Upper lobe of right lung (tissue), 1 donor: ENCODE data around the gene SOS1. TPM values are rescaled to one million over a fixed set of nuclear protein-coding genes. Genes with fewer than 3 reads are reported as not detected.

Experiments used
- ATAC-seq: fragments of 200-7000 bp; cut with Tn5 transposase; one replicate; pipeline ENCODE4 v1.9.1; 2020; ENCODE audit warnings: mild to moderate bottlenecking, moderate library complexity
- DNase-seq: peaks from one replicate; pipeline ENCODE4 v3.0.0-alpha.2; 2020
- H3K27ac ChIP-seq: fragments of 200-600 bp; one replicate; pipeline ENCODE4 v1.8.0; 2022
- H3K27me3 ChIP-seq: fragments of 200-600 bp; one replicate; pipeline ENCODE4 v1.8.0; 2022; ENCODE audit warnings: mild to moderate bottlenecking
- H3K36me3 ChIP-seq: fragments of 200-600 bp; one replicate; pipeline ENCODE4 v1.8.0; 2022
- H3K4me1 ChIP-seq: fragments of 200-600 bp; one replicate; pipeline ENCODE4 v1.8.0; 2022
- H3K4me3 ChIP-seq: fragments of 200-600 bp; one replicate; pipeline ENCODE4 v1.8.0; 2022; ENCODE audit warnings: mild to moderate bottlenecking
- H3K9me3 ChIP-seq: fragments of 200-600 bp; one replicate; pipeline ENCODE4 v1.8.0; 2022
- CTCF ChIP-seq: fragments of 200-600 bp; IDR thresholded peaks from one replicate; pipeline ENCODE4 v1.8.0; 2022; ENCODE audit warnings: antibody characterized with exemption
- intact Hi-C: fragments of 100-400 bp; cut with DNase I; formaldehyde crosslinking; loops from one replicate; pipeline ENCODE4 v1.11.0; 2022
- total RNA-seq: library from RNA; stranded (reverse); fragmentation: NEBNext Ultra II Directional; extraction: Animal tissue kit (Norgen Biotek cat#: 25700); gene quantifications from one replicate; pipeline ENCODE4 v1.2.1, GENCODE V29; 2021
- donor health status: DM: no; HTN: yes; CAD: no; lungs with severe emphysema.

Gene SOS1
- total RNA-seq, 1 donor from 2014 or later: 37.0 TPM

GRCh38 chr2:39091063-39091462, 29.8 kb downstream of the SOS1 start:
- peak; percentile 74 for ATAC-seq
- no peak for TF ChIP-seq CTCF

GRCh38 chr2:39080152-39080551, 40.7 kb downstream of the SOS1 start:
- TF ChIP-seq CTCF: no peak
- H3K27me3 ChIP-seq: no peaks in the 10 kb centered on the region
- intact Hi-C loops: no loop called here
- no peaks in the 10 kb centered on the region for H3K36me3 ChIP-seq
- peaks cover 6% of the 10 kb centered on the region for H3K4me1 ChIP-seq
- no peak for ATAC-seq
- no peaks in the 10 kb centered on the region for H3K9me3 ChIP-seq
- no peak overlapping the region for H3K4me3 ChIP-seq
- no peak overlapping the region for H3K27ac ChIP-seq
- no peak for DNase-seq

More at GRCh38 chr2:39091063-39091462, 29.8 kb downstream of the SOS1 start:
- Histone ChIP-seq H3K36me3 (no peaks in the 10 kb centered on the region), H3K4me1 (peaks cover 22% of the 10 kb centered on the region), H3K9me3 (no peaks in the 10 kb centered on the region), H3K27me3 (no peaks in the 10 kb centered on the region), H3K4me3 (no peak overlapping the region), H3K27ac (no peak overlapping the region)
- no peak for DNase-seq
- intact Hi-C loops: no loop called here

GRCh38 chr2:39069890-39070465, 50.9 kb downstream of the SOS1 start:
- intact Hi-C loops: no loop called here
- Histone ChIP-seq H3K27me3 (no peaks in the 10 kb centered on the region), H3K27ac (no peak overlapping the region)

GRCh38 chr2:39069136-39069515, 51.7 kb downstream of the SOS1 start:
- Histone ChIP-seq H3K36me3 (peaks cover 21% of the 10 kb centered on the region), H3K27me3 (no peaks in the 10 kb centered on the region), H3K9me3 (no peaks in the 10 kb centered on the region), H3K27ac (no peak overlapping the region), H3K4me3 (no peak overlapping the region), H3K4me1 (no peaks in the 10 kb centered on the region)
- no peak for TF ChIP-seq CTCF
- ATAC-seq: no peak
- no peak for DNase-seq
- intact Hi-C loops: no loop called here

More at GRCh38 chr2:39069890-39070465, 50.9 kb downstream of the SOS1 start:
- no peaks in the 10 kb centered on the region for H3K4me1 ChIP-seq
- DNase-seq: no peak
- no peak for TF ChIP-seq CTCF
- peaks cover 21% of the 10 kb centered on the region for H3K36me3 ChIP-seq
- H3K9me3 ChIP-seq: no peaks in the 10 kb centered on the region
- no peak for ATAC-seq
- no peak overlapping the region for H3K4me3 ChIP-seq

GRCh38 chr2:39068299-39069135, 52.3 kb downstream of the SOS1 start:
- peaks cover 21% of the 10 kb centered on the region for H3K36me3 ChIP-seq
- H3K27ac ChIP-seq: no peak overlapping the region
- no peaks in the 10 kb centered on the region for H3K4me1 ChIP-seq
- ATAC-seq (no peak), DNase-seq (no peak)
- intact Hi-C loops: no loop called here
- H3K9me3 ChIP-seq: no peaks in the 10 kb centered on the region
- no peak for TF ChIP-seq CTCF
- no peak overlapping the region for H3K4me3 ChIP-seq
- H3K27me3 ChIP-seq: no peaks in the 10 kb centered on the region
